GM21529 (cell line): ENCODE measurements around the gene CUL4B.
"Not testable (repeated sequence)": the region's sequence is repeated elsewhere in the genome, so short reads cannot be mapped to it uniquely, and the experiment has no call there.

Experiments
- ATAC-seq: cut with Tn5 transposase; IDR thresholded peaks from one replicate; pipeline ENCODE4 v1.9.1; 2021; ENCODE audit not compliant: unreplicated experiment

Gene CUL4B

DNA sequence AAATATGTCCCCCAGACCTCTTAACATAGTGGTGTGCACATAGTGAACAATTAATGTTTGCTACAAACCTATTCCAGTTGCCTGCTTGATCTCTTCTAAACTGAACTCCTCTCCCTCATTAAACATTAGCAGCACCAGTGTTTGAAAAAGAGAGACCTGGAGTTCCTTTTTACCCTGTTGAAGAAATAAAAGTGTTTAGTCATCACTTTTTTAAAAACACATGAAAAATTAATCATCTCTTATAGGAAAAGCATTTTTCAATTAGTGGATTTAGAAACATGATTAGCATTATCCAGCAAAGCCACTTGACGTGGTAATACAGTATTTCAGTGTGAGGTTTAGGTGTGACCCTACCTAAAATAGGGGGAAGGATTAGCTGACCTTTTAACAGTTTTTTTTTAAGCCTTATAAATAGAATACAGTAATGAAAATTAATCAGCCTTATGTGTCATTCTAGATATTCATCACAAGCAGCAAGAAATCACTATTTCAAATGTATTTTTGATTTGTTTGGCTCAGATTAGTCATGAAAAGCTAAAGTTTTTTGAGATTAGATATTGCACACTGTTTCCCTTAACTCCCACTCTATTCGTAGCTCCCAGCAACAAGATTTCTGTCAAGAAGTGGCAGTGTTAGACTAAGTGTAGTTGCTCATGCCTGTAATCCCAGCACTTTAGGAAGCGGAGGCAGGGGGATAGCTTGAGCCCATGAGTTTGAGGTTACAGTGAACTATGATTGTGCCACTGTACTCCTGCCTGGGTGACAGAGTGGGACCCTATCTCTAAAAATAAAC, 26.2 kb downstream of the CUL4B start:
- no peak for ATAC-seq

DNA sequence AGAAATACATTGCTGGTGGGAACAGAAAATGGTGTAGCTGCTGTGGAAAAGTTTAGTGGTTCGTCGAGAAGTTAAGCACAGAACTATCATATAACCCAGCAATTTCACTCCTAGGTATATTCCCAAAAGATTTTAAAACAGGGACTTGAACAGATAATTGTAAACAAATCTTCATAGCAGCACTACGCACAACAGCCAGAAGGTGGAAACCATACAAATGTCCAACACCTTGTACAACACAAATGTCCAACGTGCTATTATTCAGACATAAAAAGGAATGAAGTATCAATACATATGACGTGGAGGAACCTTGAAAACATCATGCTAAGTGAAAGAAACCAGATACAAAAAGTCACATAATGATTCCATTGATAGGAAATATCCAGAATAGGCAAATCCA, 37.9 kb downstream of the CUL4B start:
- ATAC-seq, result no peak

DNA sequence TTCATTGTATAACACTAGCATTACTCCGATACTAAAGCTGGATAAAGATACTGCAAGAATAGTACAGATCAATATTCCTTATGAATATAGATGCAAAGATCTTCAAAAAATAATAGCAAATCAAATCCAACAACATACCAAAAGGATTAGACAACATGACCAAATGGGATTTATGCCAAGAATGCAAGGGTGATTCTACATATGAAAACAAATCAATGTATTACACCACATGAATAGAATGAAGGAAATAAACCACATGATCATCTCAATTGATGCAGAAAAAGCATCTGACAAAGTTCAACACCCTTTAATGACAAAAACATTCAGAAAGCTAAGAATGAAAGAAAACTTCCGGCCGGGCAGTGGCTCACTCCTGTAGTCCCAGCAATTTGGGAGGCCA, 42.8 kb downstream of the CUL4B start:
- ATAC-seq, result no peak

DNA sequence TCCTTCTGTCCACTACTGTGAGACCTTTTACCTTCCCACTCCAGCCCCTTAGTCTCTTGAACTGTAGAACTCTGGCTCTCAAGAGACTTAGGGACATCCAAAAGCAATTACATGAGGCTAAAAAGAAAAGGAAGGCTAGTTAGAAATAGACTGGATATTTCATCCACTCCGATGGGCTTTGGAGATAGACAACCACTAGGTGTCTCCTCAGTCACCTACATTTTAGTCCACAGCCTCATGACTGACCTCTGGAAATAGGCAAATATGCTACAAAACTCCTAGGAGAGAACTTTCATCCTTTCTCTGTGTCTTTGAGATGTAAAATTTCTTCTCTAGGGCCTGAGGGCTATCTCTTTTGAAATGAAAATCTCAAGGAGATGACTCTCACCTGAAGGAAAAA, 46.5 kb downstream of the CUL4B start:
- no peak for ATAC-seq

DNA sequence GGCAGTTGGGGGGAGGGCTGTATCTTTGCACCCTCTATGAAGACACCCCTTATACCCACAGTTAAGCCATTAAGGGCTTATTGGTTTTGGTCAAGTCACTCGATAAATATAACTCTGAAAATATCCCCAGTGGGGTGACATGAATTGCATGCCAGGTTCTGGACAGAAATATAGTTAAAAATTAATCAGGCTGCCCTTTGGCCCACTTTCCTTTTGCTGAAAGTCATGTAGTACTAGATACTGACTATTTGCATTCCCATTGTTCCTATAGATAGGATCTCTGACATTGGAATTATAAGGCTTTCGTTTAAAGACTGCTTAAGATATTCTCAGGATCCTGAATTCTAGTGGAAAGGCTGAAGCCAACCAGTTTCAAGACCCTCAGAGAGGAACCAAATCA, 48.1 kb downstream of the CUL4B start:
- ATAC-seq, result no peak

DNA sequence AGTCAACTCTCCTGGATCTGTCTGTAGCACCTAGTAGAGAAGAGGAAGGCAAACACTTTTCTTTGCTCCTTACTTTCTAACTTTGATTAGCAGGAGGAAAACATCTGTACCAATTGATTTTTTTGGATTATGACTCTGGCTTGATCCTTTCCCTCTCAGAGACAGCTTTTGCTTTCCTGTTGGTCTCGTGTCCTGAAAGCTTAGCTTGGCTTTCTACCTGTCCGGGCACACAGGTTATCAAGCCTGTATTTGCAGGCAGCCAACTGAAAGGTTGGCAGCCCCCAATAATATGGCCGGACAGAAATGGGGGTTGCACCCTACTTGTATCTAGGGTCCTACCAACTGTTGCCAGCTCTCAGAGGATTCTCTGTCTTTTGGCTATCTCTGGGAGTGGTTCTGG, 48.5 kb downstream of the CUL4B start:
- ATAC-seq, result no peak

DNA sequence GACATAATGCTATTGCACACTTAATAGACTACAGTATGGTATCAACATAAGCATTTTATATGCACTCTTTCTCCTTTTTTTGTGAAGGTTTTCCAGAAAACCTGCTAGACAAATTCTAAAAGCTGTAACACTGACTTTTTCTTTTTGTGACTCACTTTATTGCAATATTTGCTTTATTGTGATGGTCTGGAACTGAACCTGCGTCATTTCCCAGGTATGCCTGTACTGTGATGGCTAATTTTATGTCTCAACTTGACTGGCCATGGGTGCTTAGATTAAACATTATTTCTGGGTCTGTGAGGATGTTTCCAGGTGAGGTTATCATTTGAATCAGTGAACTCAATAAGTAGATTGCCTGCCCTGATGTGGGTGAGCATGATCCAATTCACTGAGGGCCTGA, 56.2 kb downstream of the CUL4B start:
- no peak for ATAC-seq

DNA sequence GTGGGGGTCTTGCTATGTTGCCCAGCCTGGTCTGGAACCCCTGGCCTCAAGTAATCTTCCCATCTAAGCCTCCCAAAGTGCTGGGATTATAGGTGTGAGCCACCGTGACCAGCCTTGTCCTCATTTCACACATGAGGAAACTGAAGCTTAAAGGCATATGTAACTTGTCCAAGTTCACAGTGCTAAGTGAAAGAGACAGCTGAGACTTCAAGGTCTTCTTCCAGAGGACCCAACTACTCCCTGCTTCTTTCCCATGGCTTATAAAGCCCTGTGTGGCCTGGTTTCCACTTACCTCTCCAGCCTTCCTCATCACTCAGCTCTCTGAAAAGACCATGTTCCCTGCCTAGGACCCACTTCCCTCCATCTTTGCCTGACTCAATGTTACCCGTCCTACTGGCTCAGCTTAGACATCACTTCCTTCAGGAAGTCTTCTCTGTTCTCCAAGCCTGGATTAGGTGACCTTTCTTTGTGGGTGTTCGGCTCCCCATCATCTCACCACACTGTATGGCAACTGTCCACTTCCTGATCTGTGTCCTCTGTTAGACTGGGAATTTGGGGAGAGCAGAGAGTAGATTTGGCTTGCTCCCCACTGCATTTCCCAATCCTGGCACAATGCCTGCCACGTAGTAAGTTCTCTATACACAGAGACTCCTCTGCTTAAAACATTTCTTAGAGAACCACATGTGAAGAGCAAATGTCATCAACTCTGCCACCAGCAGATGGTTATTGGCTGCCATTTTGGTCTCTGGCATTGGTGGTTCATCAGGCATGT, 61.3 kb downstream of the CUL4B start:
- no peak for ATAC-seq

DNA sequence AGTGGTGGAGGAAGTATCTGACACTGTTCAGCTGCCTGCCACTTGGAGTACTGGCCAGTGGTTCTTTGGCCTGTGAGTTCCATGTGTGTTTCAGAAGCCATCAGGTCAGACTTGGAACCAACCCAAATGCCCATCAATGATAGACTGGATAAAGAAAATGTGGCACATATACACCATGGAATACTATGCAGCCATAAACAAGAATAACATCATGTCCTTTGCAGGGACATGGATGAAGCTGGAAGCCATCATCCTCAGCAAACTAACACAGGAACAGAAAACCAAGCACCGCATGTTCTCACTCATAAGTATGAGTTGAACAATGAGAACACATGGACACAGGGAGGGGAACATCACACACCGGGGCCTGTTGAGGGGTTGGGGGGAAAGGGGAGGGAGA, 70.6 kb downstream of the CUL4B start:
- not testable (repeated sequence) for ATAC-seq

DNA sequence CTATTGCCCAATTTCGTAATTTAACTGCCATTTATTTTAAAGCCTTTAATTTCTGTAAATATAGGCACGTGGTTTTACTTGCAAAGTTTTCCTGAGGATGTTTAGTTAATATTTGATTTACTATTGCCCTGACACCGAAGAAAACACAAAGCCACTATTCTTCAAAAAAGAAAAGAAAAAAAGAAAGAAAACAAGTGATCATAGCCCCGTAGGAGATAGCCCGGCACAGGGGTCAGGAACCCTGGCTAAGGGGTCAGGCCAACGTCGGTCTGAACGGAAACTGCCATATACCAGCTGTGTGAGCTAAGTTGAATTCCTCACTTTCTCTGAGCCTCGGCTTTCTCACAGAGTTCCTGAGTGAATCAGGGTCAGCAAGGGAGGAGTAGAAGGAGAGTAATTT, 74.0 kb downstream of the CUL4B start:
- no peak for ATAC-seq

DNA sequence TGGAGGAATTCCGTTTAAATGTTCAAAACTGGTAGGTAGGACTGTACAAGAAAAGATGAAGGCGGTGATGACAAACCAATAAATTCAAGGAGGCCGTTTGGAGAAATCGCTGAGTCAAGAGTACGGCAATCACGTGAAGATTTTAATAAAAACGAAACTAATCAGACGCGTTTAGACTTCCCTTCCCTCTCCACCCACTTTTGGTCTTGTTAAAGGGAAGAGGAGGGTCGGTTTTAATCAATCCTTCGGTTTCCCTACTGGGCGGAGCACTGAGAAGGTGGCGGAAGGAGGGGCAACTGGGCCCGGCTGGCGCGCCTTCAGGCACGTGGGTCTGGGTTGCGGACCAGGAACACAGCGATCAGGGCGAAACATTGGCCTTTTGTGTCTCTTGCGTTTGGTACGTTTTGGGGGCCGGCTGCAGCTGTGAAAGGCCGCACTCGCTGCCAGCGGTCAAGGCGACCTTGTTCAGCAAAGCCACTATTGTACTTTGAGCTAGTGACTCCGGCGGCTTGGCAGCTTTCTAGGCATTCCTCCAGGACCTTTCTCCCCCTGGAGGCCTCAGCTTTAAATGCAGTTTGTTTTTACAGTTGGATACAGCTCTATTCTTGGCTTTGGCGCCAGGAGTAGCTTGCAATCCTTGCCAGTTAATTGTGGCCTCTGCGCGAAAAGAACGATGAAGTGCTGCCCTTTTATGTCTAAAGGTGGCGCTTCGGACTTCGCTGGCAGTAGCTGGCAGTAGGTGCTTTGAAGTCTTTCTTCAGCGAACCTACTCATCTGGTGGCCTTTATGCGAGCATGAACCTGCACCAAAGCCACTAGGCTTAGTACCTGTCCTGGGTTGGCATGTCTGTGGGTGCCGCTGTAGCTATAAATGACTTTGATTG, 74.9 kb downstream of the CUL4B start:
- ATAC-seq, result peak; percentile 78

DNA sequence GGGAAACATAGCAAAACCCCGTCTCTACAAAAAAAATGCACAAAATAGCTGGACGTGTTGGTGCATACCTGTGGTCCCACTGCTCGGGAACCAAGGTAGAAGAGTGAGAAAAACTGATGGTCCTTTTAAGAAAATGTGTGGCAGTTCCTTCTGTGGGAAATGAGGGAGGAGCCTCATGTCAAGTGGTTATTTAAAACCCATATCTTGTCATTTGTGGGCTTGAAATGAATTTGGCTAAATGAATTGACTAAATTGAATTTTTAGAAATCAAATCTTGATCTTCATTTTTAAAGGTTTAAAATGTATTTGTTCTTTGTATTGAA, 75.5 kb downstream of the CUL4B start:
- no peak for ATAC-seq

DNA sequence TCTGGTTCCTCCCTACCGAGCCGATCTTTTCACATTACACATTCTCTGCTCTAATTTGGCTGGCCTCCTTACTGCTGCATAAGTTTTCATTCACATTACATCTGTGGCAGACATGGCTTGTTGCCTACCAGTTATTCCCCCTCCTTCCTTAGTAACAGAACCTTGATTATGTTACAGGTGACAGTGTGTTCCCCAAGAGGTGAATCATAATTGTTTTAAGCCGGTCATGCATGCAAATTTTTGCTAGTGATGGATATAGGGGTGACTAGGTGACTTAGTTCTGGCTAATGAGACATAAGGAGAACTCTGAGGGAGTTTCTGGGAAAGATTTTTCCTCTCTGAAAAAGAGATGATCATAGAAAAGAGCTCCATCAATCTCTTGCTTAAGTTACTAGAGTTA, 83.3 kb downstream of the CUL4B start:
- no peak for ATAC-seq

DNA sequence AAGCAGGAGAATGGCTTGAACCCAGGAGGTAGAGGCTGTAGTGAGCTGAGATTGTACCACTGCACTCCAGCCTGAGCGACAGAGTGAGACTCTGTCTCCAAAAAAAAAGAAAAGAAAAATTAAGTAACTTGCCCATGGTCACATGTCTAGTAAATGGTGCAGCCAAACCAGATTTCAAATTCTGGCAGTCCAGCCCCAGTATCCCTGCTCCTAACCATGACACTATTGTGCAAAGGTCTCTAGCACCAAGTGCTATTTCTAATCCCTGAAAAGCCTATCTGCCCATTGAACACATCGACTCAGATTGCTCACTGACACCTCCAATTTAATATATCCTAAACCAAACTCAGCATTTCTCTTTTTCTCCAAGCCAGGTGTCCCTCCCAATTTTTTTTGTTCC, 84.0 kb downstream of the CUL4B start:
- no peak for ATAC-seq

DNA sequence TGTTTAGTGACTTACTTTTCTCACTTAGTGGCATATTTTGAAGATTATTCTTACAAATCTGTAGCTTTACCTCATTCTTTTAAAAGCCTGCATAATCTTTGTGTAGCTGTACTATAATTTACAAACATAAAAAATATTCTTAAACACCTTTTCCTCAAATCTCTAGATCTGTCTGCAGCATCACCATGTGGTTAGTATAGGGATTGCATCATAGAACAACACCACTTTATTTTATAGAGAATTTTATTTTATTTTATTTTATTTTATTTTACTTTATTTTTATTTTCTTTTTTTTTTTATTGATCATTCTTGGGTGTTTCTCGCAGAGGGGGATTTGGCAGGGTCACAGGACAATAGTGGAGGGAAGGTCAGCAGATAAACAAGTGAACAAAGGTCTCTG, 85.3 kb downstream of the CUL4B start:
- not testable (repeated sequence) for ATAC-seq
